H4 (cell line): Measurements from ENCODE around the gene NOXA1. TPM values are rescaled to one million over a fixed set of nuclear protein-coding genes. Genes with fewer than 3 reads are reported as not detected.
"Not testable (repeated sequence)": the region's sequence is repeated elsewhere in the genome, so short reads cannot be mapped to it uniquely, and the experiment has no call there.

Experiments
- DNase-seq: peaks from one replicate; pipeline ENCODE4 v3.0.0-alpha.2; 2015; ENCODE audit warnings: low spot score
- total RNA-seq: library from RNA; depleted of rRNA; stranded (reverse); fragments of >200 nt; shearing (Covaris generic); gene quantifications from 2 replicates; pipeline ENCODE4 v1.2.3, GENCODE V29; 2014

The NOXA1 gene
- total RNA-seq, 1 experiment from 2014 or later: not detected

DNA sequence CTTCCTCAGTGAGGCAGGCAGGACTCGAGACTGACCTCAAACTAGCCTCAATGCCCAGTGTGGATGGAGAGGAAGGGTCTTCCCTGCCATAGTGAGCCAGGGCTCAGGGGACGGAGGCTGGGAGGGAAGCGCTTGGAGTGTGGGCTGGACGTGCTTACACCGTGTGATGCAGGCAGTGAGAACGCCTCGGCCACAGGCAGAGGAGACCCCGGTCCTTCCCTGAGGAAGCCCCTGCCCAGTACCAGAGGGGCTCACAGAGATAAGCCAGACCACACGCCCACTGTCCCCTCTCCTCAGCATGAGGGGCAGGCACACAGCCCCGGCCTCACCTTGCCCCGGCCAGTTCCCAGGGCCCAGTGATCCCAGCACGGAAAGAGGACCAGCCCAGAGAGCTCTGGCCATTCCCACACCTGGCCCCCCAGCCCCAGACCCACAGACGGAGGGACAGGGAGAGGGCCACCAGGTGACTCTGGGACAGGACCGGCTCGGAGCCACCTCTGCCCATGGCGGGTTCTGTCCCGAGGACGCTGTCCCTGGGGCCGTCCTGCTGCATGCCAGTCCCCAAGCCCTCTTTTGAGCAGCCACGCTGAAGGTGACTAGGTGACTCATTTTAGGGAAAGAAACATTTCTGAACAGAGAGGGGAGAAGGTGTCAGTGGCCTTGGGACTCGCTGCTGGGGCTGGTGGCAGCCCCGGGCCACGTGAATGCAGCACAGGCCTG lies 42.0 kb downstream of the NOXA1 start:
- no peak for DNase-seq

DNA sequence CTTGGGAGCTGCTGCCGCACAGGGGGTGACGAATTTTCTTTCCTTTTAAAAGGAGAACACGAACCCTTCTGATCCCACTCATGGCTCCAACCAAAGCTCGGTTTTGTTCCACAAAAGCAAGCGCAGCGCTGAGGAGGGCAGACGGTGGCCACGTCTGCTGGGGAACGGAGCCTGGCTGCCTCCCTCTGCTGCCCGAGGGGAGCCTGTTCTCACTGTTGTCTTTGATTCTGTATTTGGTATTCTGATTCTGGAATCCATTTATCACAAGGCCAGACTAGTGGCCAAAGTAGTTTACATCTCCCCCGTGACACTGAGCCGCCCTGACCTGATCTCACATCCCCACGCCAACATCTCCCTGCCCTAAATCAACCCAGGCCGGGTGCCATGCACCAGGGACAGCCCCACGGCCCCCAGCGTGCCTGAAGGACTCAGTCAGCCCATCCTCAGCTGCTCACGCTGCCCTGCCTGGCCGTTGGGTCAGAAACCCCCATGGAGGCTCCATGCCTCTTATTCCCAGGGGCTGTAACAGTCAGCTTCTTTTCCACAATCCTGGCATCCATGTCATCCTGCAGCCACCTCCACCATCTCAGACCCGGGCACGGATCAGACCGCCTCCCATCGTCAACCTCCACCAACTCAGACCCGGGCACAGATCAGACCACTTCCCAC lies 42.7 kb downstream of the NOXA1 start:
- no peak for DNase-seq

DNA sequence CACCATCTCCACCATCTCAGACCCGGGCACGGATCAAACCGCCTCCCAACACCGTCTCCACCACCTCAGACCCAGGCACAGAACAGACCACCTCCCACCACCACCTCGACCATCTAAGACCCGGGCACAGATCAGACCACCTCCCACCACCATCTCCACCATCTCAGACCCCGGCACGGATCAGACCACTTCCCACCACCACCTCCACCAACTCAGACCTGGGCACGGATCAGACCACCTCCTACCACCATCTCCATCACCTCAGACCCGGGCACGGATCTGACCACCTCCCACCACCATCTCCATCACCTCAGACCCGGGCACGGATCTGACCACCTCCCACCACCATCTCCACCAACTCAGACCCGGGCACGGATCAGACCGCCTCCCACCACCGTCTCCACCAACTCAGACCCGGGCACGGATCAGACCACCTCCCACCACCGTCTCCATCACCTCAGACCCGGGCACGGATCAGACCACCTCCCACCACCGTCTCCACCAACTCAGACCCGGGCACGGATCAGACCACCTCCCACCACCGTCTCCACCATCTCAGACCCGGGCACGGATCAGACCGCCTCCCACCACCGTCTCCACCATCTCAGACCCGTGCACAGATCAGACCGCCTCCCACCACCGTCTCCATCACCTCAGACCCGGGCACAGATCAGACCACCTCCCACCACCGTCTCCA lies 43.3 kb downstream of the NOXA1 start:
- not testable (repeated sequence) for DNase-seq

DNA sequence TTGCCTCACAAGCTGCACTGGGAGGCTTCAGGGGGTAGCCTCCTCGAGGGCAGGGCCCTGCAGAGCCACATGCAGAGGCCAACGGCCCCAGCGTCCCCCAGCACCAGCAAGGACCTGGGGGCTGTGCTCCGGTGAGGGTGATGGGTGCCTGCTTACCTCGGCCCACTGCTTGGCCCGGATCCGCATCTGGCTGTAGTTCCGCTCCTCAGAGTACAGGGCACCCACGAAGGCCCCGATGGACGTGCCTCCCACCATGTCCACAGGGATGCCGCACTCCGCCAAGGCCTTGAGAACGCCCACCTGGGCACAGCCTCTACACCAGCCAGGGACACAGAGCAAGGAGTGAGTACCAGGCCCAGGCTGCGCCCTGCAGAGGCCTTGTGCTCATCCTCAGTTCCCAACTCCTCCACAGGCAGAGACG lies 44.0 kb downstream of the NOXA1 start:
- DNase-seq: no peak

DNA sequence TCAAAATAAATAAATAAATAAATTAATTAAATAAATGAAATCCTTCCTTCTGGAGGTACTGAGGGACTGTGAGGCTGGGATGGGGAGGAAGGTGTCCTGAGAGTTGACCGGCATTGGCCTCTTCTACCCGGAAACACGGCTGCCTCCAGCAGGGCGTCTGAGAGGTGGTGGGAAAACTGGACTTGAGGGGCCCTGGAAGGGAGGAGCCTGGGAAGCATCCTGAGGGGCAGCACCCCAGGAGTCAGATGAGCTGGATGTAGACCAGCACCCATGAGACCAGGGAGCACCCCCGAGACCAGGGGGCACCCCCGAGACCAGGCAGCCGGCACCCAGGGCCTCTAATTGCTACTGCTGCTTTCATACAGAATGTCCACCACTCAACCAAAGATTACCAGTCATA lies 44.7 kb downstream of the NOXA1 start:
- DNase-seq: no peak

DNA sequence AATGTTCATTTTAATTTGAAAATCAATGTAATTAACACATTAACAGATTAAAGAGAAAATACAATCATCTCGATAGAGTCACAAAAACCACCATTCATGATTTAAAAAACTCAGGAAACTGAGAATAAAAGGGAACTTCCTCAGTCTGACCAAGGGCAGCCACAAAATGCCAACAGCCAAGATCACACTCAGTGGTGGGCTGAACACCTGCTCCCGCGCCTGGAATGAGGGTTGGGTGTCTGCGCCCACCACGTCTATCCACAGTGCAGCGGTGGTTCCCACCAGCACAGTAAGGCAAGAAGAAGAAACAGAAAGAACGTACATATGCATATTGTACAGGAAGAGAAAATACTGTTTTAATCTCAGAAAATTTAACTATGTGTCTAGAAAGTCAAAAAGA lies 47.6 kb downstream of the NOXA1 start:
- no peak for DNase-seq

DNA sequence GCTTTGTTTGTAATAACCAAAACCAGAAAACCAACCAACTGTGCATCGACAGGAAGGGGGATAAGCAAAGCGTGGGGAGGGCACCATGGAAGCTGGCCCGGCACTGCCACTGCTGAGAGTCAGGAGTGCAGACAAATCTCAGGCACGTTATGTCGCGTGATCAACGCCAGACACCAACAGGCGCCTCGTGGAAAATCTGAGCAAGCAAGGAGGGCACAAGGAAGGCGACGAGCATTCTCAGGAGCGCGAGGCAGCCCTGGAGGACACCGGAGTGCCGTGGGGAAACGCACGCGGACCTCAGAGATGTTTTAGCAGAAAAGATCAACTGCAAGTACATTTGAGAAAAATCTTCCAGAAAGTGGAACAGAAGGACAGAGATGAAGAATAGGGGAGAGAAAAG lies 51.1 kb downstream of the NOXA1 start:
- no peak for DNase-seq

DNA sequence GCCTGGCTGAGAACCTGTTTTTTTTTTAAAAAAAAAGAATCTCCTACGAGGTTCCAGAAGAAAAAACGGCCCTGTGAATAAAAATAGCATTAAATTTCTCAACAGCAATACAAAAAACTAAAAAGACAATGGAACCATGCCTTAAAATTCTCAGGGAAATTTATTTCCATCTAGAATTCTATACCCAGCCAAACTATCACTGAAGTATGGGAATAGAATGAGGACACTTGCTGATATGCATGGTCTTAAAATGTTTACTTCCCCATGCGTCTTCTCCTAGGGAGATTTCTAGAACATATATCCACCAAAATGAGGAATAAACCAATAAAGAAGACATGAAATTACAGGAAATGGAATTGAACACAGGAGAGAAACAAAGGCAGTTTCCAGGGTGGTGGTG lies 52.5 kb downstream of the NOXA1 start:
- DNase-seq: no peak

DNA sequence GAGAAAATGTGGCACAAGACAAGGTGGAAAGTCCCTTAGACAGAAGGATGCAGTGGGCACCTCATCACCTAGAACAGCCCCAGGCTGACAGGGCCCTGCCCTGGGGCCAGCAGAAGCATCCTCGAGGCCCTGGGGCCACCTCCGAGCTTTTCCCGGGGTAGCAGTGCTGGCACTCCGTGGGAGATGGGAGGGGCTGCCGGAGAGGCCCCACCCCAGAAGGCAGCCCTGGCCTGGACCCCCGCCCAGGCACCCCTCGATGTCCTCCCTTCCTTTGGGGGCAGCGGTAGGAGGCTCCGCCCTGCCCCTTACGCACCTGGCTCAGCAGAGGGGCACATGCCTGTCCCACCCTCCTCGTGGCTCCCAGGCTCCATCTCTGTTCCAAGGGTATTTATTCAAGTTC lies 53.7 kb downstream of the NOXA1 start:
- DNase-seq: no peak

DNA sequence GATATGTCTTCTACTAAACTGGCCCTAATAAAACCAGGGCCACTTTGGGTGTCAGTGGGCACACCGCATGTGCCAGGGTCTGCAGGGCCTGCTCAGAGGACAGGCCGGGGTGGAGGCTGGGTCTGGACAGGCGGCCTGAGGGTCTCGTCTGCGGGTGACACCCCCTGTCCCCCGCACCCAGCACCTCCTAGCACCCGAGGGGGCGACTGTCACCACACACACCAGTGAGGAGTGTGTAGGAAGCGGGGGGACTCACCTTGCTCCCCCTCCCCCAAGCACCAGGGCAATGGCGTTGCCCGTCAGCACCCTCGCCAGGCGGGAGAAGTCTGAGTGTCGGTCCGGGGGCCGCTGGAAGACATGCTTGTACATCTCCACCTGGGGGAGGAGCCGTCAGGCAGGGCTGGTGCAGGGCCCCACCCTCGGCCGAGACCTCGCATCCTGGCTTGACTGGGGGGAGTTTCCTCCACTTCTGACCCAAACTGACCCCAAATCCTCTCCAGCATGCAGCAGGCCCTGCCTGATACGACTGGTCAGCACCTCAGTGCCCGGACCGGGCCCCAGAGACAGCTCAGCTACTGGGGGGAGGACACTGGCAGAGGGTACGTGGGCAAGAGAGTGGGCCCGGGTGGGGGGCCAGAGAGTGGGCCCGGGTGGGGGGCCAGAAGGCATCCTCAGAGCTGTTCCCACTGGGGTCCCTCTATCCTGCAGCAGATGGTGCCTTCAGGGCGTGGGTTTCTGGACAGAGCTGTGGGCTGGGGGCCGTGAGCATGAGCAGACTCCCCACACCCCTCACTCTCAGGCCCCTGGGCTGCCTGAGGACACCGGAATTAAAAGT lies 54.8 kb downstream of the NOXA1 start:
- no peak for DNase-seq

DNA sequence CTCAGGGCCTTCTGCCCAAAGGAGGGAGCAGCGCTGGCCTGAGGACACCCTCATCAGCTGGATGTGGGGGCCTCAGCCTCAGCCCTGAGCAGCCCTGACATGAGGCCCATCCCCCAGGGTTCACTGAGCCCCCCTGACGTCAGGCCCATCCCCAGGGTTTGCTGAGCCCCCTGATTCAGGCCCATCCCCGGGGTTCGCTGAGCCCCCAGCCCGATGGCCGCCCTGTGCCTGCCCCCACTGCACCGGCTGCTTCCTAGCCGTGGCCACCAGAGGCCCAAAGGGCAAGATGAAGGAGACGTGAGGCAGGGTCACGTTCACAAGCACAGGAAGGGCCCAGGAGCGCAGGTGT lies 55.4 kb downstream of the NOXA1 start:
- DNase-seq: no peak

DNA sequence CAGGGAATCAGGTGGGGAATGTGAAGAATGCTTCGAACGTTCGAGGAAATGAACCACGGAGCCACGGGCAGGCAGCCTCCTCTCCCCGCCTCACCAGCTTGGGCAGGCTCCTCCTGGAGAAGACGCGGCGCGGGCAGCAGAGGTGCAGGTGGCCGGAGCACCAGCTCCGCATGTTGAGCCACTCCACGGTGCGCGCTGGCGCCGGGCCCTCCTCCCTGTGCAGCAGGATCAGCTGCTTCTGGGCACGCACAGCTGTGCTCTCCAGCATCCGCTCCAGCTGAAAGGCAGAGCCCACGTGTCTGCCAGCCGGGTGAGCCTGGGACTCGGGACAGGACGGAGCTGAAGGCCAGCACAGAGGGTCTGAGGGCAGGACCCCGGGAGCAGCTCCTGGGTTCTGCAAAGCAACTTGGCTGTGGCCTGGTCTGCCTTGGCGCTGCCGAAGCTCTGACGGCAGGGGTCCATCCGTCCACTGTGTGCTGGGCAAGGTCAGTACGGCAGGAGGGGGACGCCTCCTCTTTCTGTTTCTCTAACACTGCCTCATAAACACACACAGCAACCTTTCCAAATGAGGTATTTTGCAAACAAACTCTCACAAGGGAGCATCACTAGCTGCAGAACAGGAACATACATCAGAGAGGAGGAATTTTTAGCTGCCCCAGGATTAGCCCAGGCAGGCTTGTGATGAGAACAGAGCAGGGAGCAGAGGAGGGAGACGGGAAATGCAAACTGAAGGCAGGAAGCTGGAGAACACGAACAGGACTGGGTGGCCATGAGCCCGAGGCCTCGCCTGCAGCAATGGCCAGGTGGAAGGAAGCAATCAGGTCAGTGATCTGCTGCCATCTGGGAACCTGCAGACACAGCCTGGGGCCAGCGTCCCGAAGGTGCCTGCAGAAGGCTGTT lies 56.0 kb downstream of the NOXA1 start:
- DNase-seq: no peak

DNA sequence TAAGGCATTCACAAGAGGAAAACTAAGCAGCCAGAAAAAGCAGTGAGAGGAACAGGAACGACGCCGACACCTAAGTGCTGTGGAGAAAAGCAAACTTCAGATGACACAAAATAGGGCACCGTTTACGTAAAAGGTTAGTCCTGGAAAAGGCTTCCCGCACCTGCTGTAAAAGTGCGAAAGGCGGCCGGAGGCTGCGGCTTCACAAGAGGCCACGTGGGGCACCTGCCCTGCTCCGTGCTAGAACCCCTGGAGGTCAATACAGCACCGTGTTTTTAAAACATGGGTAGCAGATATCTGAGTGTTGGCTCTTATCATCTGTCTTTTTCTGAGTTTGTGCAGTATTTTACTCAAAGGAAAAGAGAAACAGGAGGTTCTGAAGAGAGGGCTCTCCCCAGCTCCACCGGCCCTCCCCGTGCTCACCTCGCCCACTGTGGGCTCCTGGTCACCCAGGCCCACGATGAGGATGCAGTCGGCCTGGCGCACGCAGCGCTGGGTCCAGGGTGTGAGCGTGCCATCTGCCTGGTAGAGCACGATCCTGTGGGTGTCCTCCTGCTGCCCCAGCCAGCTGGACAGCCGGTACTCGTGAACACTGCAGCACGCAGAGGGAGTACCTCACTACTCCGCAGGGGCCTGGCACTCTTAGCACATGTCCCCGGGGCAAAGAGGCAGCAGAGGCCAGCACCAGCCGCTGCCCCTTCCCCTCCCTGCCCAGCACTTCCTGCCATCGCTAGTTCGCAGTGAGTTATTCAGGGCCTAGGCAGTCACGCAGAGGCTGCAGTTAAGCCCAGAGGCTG lies 56.9 kb downstream of the NOXA1 start:
- DNase-seq: no peak

DNA sequence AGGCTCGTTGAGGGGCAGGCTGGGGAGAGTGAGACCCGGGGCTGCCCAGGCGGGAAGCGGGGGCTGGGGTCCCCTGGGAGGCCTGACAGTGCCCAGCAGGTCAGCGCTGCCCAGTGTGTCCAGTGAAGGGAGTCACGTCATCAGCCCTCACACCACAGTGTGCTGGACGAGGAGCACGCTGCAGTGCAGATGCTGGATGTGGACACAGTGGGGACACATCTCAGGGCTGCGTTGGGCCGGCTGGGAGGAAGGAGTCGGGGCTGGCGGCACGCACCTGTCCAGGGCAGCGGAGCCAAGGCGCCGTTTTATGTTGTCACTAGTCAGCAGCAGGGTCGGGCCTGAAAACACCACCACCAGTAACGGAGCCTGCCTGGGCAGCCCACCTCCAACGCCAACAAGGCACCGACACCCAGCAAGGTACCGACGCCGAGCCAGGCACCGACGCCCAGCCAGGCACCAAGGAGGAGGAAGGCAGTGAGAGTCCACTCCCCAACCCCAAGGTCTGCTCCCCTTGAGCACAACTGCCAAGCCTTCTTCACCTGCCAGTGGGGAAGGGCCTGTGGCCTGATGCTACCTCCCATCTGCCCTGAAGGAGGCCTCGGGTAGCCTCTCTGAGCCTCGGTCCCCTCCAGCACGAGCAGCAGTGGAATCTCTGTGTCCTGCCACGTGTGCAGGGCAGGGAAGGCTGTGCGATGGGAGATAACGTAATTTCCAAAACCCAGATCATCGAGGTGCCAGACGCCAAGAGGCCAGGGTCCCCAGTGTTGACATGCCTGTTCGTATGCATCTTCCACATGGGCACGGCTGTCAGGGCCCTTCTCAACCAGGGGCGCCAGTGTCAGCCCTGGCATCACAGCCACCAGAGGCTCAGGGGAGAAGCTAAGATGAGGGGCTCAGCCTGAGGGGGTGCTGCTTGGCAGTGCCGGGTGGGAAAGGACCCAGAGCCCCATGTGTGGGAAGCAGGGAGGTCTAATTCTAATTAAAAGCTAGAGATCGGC lies 57.8 kb downstream of the NOXA1 start:
- DNase-seq: no peak

DNA sequence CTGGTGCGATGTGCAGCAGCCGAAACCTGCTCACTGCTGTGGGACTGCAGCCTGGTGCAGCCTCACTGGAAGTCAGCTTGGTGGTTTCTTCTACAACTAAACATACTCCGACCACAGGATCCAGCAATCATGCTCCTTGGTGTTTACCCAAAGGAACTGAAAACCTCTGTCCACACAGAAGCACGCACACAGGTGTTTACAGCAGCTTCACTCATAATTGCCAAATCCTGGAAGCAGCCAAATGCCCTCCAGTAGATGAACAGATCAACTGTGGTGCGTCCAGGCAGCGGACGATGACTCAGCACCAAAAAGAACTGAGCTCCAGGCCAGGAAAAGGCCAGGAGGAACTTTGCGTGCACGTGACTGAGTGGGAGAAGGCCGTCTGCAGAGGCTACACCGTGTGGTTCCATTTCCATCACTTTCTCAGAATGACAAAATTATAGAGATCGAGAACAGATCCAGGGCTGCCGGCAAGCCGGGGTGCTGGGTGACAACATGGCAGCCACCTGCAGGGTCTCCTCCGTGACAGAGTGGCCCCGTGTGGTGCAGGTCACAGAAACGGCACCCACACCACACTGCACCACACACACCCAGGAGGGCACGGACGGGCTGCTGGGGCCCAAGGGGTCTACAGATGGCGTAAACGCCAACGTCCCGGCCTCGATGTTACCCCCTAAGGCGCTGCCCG lies 59.0 kb downstream of the NOXA1 start:
- DNase-seq: peak; percentile 99
